ENCODE measurements around the gene DDX27.

DNA sequence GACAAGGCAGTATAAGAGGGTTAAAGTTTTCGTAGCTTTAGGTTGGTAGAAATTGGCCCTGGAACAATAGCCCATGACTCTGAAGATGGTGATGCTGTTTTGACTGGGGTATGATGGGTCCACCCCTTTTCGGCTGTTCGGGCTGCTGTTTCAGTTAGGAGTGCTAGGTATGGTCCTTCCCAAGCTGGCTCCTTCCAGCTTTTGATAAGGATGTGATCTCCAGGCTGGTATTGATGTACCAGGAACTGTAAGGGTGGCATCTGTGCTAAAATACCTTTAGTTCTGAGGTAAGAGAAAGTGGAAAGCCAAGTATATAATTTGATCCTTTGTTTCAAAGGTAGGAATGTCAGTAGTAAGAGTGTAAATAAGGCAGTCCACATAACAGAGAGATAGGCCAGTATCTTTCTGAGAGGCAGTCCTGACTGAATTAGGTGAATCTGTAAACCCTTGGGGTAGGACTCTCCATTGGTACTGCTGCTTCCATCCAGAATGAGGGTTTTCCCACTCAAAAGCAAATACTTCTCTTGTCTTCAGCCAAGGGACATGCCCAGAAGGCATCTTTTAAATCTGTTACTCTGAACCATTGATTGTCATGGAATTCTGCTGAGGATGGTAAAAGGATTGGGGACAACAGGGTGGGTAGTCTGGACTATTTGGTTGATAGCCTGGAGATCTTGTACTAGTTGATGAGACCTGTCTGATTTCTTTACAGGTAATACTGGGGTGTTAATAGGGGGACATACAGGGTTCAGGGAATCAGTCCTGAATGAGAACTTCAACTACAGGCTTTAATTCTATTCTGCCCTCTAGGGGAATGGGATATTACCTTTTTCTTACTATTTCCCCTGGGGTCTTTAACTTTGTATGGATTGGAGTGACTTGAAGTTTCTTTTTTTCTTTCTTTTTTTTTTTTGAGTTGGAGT is 64.7 kb downstream of the DDX27 start:
- TF ChIP-seq GABPA (IDR thresholded peaks at IDR 0.05; ENCODE audit: low read depth, low read length): no peak
- no peak for TF ChIP-seq GABPA (CRISPR knock-in tag; IDR thresholded peaks at IDR 0.05; ENCODE audit: low read depth)
- TF ChIP-seq, protein P1, sequence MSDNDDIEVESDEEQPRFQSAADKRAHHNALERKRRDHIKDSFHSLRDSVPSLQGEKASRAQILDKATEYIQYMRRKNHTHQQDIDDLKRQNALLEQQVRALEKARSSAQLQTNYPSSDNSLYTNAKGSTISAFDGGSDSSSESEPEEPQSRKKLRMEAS (IDR thresholded peaks at IDR 0.05): 0 out of 2 replicates have a peak, but pooled peaks have one; percentile 8
